ENCODE measurements around the gene LYPD3. TPM values are rescaled to one million over a fixed set of nuclear protein-coding genes. Genes with fewer than 3 reads are reported as not detected.

Gene LYPD3
- total and polyA plus RNA-seq, 2 donors (not counting 1 experiment from before 2014, with no cell fraction given) = 0.35 to 0.50 TPM

GRCh38 chr19:43479226-43479625 lies 13.8 kb upstream of the LYPD3 start:
- no peak overlapping the region for H2AFZ ChIP-seq (ENCODE audit: low read length)
- H3K9ac ChIP-seq (ENCODE audit: insufficient read depth, low read length) = no peak overlapping the region
- peaks cover 11% of the 10 kb centered on the region for H3K4me1 ChIP-seq (ENCODE audit: control insufficient read depth, extremely low read depth, insufficient read depth, low read length)
- no peak overlapping the region for H3K4me3 ChIP-seq (replicated peaks in 1 of 4; ENCODE audit: control extremely low read depth in 1 of 4, insufficient read depth in 1 of 4, low read depth in 3 of 4, low read length in 4 of 4)
- H3K36me3 ChIP-seq (ENCODE audit: control insufficient read depth, insufficient read depth, low read length) = peaks cover 4% of the 10 kb centered on the region
- no peak overlapping the region for H3K27ac ChIP-seq (ENCODE audit: insufficient read depth, low read length)
- DNase-seq (ENCODE audit: low read depth in 2 of 2) = no peak
- no peak overlapping the region for H3K4me2 ChIP-seq (ENCODE audit: extremely low read depth, insufficient read depth, low read length)
- H3K79me2 ChIP-seq (ENCODE audit: control insufficient read depth, insufficient read depth, low read length) = no peaks in the 10 kb centered on the region
- H3K27me3 ChIP-seq (ENCODE audit: control insufficient read depth, insufficient read depth, low read length) = no peaks in the 10 kb centered on the region
- no peaks in the 10 kb centered on the region for H4K20me1 ChIP-seq (ENCODE audit: control insufficient read depth, extremely low read depth, insufficient read depth, low read length)
- no peak for TF ChIP-seq CTCF (conservative IDR thresholded peaks at IDR 0.05 in 1 of 2, IDR thresholded peaks at IDR 0.05 in 1 of 2; ENCODE audit: low read depth in 1 of 2, low read length in 2 of 2)
- TF ChIP-seq EZH2 (IDR thresholded peaks at IDR 0.05; ENCODE audit: low read length, missing control alignments) = no peak
- no peaks in the 10 kb centered on the region for H3K9me3 ChIP-seq (ENCODE audit: control insufficient read depth, insufficient read depth, low read depth, low read length)

DNA sequence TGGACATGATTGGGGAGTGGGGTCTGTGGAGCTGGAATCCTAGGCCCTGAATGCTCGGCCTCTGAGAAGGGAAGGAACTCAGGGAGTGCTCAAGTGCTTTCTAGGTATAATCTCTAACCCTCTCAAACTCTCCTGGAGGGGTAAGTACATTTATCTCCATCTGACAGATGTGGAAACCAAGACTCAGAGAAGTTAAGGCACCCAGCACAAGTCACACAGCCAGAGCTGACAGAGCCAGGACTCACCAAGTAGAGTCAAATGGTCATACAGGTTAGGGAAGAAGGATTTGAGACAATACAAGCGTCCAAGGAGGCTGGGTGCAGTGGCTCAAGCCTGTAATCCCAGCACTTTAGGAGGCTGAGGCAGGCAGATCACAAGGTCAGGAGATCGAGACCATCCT lies 12.9 kb upstream of the LYPD3 start:
- no peaks in the 10 kb centered on the region for H3K79me2 ChIP-seq (ENCODE audit: control insufficient read depth, insufficient read depth, low read length)
- no peak overlapping the region for H3K4me3 ChIP-seq (replicated peaks in 1 of 4; ENCODE audit: control extremely low read depth in 1 of 4, insufficient read depth in 1 of 4, low read depth in 3 of 4, low read length in 4 of 4)
- H3K4me2 ChIP-seq (ENCODE audit: extremely low read depth, insufficient read depth, low read length) = no peak overlapping the region
- peaks cover 11% of the 10 kb centered on the region for H3K4me1 ChIP-seq (ENCODE audit: control insufficient read depth, extremely low read depth, insufficient read depth, low read length)
- H3K27me3 ChIP-seq (ENCODE audit: control insufficient read depth, insufficient read depth, low read length) = no peaks in the 10 kb centered on the region
- no peak for TF ChIP-seq CTCF (conservative IDR thresholded peaks at IDR 0.05 in 1 of 2, IDR thresholded peaks at IDR 0.05 in 1 of 2; ENCODE audit: low read depth in 1 of 2, low read length in 2 of 2)
- TF ChIP-seq EZH2 (IDR thresholded peaks at IDR 0.05; ENCODE audit: low read length, missing control alignments) = no peak
- H4K20me1 ChIP-seq (ENCODE audit: control insufficient read depth, extremely low read depth, insufficient read depth, low read length) = no peaks in the 10 kb centered on the region
- H2AFZ ChIP-seq (ENCODE audit: low read length) = no peak overlapping the region
- no peak for DNase-seq (ENCODE audit: low read depth in 2 of 2)
- H3K36me3 ChIP-seq (ENCODE audit: control insufficient read depth, insufficient read depth, low read length) = peaks cover 4% of the 10 kb centered on the region
- no peak overlapping the region for H3K9ac ChIP-seq (ENCODE audit: insufficient read depth, low read length)
- H3K9me3 ChIP-seq (ENCODE audit: control insufficient read depth, insufficient read depth, low read depth, low read length) = no peaks in the 10 kb centered on the region
- H3K27ac ChIP-seq (ENCODE audit: insufficient read depth, low read length) = no peak overlapping the region

DNA sequence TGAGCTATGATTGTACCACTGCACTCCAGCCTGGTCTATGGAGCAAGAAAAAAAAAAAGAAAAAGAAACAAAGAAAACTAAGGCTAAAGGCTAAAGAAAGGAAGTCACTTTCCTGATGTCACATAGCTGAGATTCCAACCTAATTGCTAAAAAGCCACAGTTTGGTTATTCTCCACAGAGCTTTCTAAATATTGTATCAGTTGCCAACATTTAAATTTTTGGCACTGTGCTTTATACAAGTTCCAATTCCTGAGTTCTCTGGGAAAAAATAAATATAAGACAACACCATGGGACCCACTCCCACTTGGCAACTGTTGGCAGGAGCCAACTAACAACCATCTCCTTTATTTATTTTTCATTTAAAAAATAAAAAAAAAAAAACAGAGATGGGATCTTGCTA lies 11.2 kb upstream of the LYPD3 start:
- H3K4me1 ChIP-seq (ENCODE audit: control insufficient read depth, extremely low read depth, insufficient read depth, low read length) = peaks cover 11% of the 10 kb centered on the region
- no peak overlapping the region for H3K4me2 ChIP-seq (ENCODE audit: extremely low read depth, insufficient read depth, low read length)
- no peak overlapping the region for H3K4me3 ChIP-seq (replicated peaks in 1 of 4; ENCODE audit: control extremely low read depth in 1 of 4, insufficient read depth in 1 of 4, low read depth in 3 of 4, low read length in 4 of 4)
- no peaks in the 10 kb centered on the region for H4K20me1 ChIP-seq (ENCODE audit: control insufficient read depth, extremely low read depth, insufficient read depth, low read length)
- no peak overlapping the region for H3K9ac ChIP-seq (ENCODE audit: insufficient read depth, low read length)
- DNase-seq (ENCODE audit: low read depth in 2 of 2) = peak; percentile 84 to 88
- TF ChIP-seq EZH2 (IDR thresholded peaks at IDR 0.05; ENCODE audit: low read length, missing control alignments) = no peak
- no peak for TF ChIP-seq CTCF (conservative IDR thresholded peaks at IDR 0.05 in 1 of 2, IDR thresholded peaks at IDR 0.05 in 1 of 2; ENCODE audit: low read depth in 1 of 2, low read length in 2 of 2)
- H3K27me3 ChIP-seq (ENCODE audit: control insufficient read depth, insufficient read depth, low read length) = no peaks in the 10 kb centered on the region
- no peaks in the 10 kb centered on the region for H3K9me3 ChIP-seq (ENCODE audit: control insufficient read depth, insufficient read depth, low read depth, low read length)
- H3K27ac ChIP-seq (ENCODE audit: insufficient read depth, low read length) = peak overlapping the region; percentile 87
- no peak overlapping the region for H2AFZ ChIP-seq (ENCODE audit: low read length)
- H3K79me2 ChIP-seq (ENCODE audit: control insufficient read depth, insufficient read depth, low read length) = no peaks in the 10 kb centered on the region
- peaks cover 4% of the 10 kb centered on the region for H3K36me3 ChIP-seq (ENCODE audit: control insufficient read depth, insufficient read depth, low read length)

All from fibroblast of lung (primary cell).